Activated CD8-positive, alpha-beta T cell treated with anti-CD3 and anti-CD28 coated beads for 36 hours (primary cell): ENCODE results near the gene RMP24.

Source experiments
- ATAC-seq: fragments of 200-7000 bp; cut with Tn5 transposase; one replicate; pipeline ENCODE4 v1.10.0; 2021; ENCODE audit warnings: mild to moderate bottlenecking, moderate library complexity
- CTCF ChIA-PET: fragments of 350-600 bp; sonication (Branson Sonifier 250); formaldehyde crosslinking; loops from one replicate; lab custom pipeline; 2021; ENCODE audit warnings: antibody characterized with exemption; lab: Charles Lee
- POLR2A ChIA-PET: fragments of 350-600 bp; sonication (Branson Sonifier 250); formaldehyde crosslinking; loops from one replicate; lab custom pipeline; 2021; ENCODE audit warnings: antibody characterized with exemption; lab: Charles Lee
- DNase-seq: peaks from one replicate; pipeline ENCODE4 v3.0.0-alpha.2; 2020
- H3K27ac Mint-ChIP-seq: one replicate; pipeline ENCODE4 v1.8.0; 2021; ENCODE audit warnings: mild to moderate bottlenecking, mixed read lengths
- H3K27me3 Mint-ChIP-seq: one replicate; pipeline ENCODE4 v1.8.0; 2021; ENCODE audit warnings: mixed read lengths
- H3K36me3 Mint-ChIP-seq: one replicate; pipeline ENCODE4 v1.8.0; 2021; ENCODE audit warnings: low read depth, mixed read lengths
- H3K4me1 Mint-ChIP-seq: one replicate; pipeline ENCODE4 v1.8.0; 2021; ENCODE audit warnings: low read depth, mixed read lengths
- H3K4me3 Mint-ChIP-seq: one replicate; pipeline ENCODE4 v1.8.0; 2021; ENCODE audit warnings: mild to moderate bottlenecking, moderate library complexity, mixed read lengths
- H3K9me3 Mint-ChIP-seq: one replicate; pipeline ENCODE4 v1.8.0; 2021; ENCODE audit warnings: mixed read lengths
- CTCF ChIP-seq: fragments of 200-600 bp; IDR thresholded peaks from one replicate; pipeline ENCODE4 v1.8.0; 2022; ENCODE audit warnings: antibody characterized with exemption, mild to moderate bottlenecking
- intact Hi-C: fragments of 100-400 bp; cut with micrococcal nuclease; formaldehyde crosslinking; loops from one replicate; pipeline ENCODE4 v1.10.0; 2022

The RMP24 gene

DNA sequence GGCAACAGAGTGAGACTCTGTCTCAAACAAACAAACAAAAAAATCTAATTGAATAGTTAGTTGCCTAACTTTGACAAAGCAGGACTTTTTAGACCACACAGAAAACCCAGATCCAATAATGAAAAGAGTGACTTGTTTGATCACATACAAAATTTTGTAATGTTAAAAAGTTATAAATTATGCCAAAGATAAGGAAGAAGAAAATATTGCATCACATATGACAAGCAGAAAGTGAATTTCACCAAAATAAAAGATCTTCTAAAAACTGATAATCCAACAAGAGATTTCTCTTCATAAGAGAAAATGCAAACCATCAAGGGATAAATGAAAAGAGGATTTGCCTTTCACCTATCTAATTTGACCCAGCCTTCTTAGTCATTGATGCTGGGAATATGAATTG, 2.8 kb upstream of the RMP24 start:
- H3K27ac Mint-ChIP-seq: peak overlapping the region; percentile 93
- peak overlapping the region; percentile 99 for H3K4me3 Mint-ChIP-seq
- peaks cover 38% of the 10 kb centered on the region for H3K4me1 Mint-ChIP-seq
- H3K9me3 Mint-ChIP-seq: no peaks in the 10 kb centered on the region
- ATAC-seq (no peak), DNase-seq (no peak)
- TF ChIP-seq CTCF: no peak
- peaks cover 7% of the 10 kb centered on the region for H3K36me3 Mint-ChIP-seq
- ChIA-PET POLR2A (no interaction called here), CTCF (interaction anchor here (1.7 kb wide), 1 partner anchor 19 kb away, joined by 4 read pairs; no protein-coding TSS in a partner anchor)
- intact Hi-C loops: no loop called here
- no peaks in the 10 kb centered on the region for H3K27me3 Mint-ChIP-seq

GRCh38 chr18:35971661-35972196, 750 bp upstream of the RMP24 start:
- Mint-ChIP-seq H3K4me1 (peaks cover 49% of the 10 kb centered on the region), H3K9me3 (no peaks in the 10 kb centered on the region), H3K4me3 (peak overlapping the region; percentile 99), H3K27ac (peak overlapping the region; percentile 96), H3K36me3 (peaks cover 19% of the 10 kb centered on the region), H3K27me3 (no peaks in the 10 kb centered on the region)
- intact Hi-C loops: no loop called here
- no peak for TF ChIP-seq CTCF
- CTCF ChIA-PET: no interaction called here
- no peak for DNase-seq
- ATAC-seq: no peak
- POLR2A ChIA-PET: interaction anchor here (0.8 to 1.7 kb wide), 6 partner anchors 17 to 390 kb away, joined by 3 to 7 read pairs (median 4); partner anchors contain the start of genes ELP2, GALNT1 and SLC39A6

DNA sequence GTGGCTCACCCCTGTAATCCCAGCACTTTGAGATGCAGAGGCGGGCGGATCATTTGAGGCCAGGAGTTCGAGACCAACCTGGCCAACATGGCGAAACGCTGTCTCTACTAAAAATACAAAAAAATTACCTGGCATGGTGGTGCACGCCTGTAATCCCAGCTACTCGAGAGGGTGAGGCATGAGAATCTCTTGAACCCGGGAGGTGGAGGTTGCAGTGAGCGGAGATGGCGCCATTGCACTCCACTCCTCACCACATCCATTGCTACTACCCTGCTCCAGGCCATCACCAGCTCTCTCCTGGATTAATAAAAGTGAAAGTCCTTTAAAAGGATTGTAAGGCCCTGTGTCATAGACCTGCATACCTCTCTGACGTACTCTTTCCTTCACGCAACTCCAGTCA, 1.2 kb downstream of the RMP24 start:
- no peak for ATAC-seq
- CTCF ChIA-PET: interaction anchor here (1.0 to 2.7 kb wide), 3 partner anchors 23 to 122 kb away, joined by 3 to 9 read pairs (median 6); no protein-coding TSS in a partner anchor
- DNase-seq: no peak
- no peak for TF ChIP-seq CTCF
- no peaks in the 10 kb centered on the region for H3K27me3 Mint-ChIP-seq
- no peaks in the 10 kb centered on the region for H3K9me3 Mint-ChIP-seq
- peak overlapping the region; percentile 99 for H3K4me3 Mint-ChIP-seq
- intact Hi-C loops: no loop called here
- POLR2A ChIA-PET: interaction anchor here (1.6 to 1.7 kb wide), 2 partner anchors 15 to 93 kb away, joined by 7 read pairs; partner anchors contain the start of gene RPRD1A
- H3K4me1 Mint-ChIP-seq: peaks cover 45% of the 10 kb centered on the region
- peaks cover 35% of the 10 kb centered on the region for H3K36me3 Mint-ChIP-seq
- peak overlapping the region; percentile 98 for H3K27ac Mint-ChIP-seq

DNA sequence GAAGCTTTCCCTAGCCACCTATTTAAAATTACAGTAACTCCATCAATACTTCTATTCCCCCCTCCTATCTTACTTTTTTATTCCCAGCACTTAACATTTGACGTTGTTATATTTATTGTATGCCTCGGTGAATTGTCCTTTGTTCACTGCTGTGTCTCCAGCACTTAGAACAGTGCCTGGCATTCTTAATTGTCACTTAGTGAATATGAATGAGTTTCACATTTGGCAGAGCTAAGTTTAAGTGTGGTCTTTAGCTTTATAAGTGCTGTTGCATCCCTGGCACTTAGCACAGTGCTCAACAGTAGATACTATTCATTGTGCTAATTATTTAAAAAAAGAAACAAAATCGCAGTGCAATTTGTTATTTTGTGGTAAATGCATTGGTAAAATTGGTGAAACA, 1.7 kb downstream of the RMP24 start:
- ChIA-PET CTCF (interaction anchor here (2.7 kb wide), 1 partner anchor 44 kb away, joined by 9 read pairs; no protein-coding TSS in a partner anchor), POLR2A (no interaction called here)
- Mint-ChIP-seq H3K4me3 (peak overlapping the region; percentile 99), H3K9me3 (no peaks in the 10 kb centered on the region), H3K36me3 (peaks cover 38% of the 10 kb centered on the region), H3K27ac (peak overlapping the region; percentile 98), H3K4me1 (peaks cover 41% of the 10 kb centered on the region), H3K27me3 (no peaks in the 10 kb centered on the region)
- DNase-seq (no peak), ATAC-seq (no peak)
- TF ChIP-seq CTCF: no peak
- intact Hi-C loops: no loop called here

DNA sequence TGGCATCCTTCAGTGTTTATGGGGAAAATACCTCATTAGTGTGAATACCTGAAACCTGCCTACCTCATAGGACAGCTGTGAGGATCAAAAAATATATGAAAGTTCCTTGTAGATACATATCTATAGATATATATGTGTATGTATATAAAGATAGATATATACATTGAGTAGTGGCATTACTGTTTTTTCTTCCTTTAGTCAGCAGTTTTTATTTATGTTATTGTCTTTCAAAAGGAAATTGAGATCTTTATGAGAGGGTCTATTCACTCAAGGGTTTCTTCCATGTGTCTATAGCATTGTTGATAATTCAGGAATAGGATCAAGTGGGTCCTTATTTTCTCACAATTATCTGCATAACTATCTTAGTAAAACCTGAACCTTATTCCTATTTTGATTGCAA, 6.6 kb downstream of the RMP24 start:
- Mint-ChIP-seq H3K27ac (no peak overlapping the region), H3K27me3 (no peaks in the 10 kb centered on the region), H3K4me3 (no peak overlapping the region), H3K4me1 (peaks cover 15% of the 10 kb centered on the region), H3K9me3 (peaks cover 2% of the 10 kb centered on the region), H3K36me3 (peaks cover 59% of the 10 kb centered on the region)
- no peak for TF ChIP-seq CTCF
- CTCF ChIA-PET: no interaction called here
- intact Hi-C loops: no loop called here
- DNase-seq: no peak
- ATAC-seq: no peak
- POLR2A ChIA-PET: no interaction called here
